Sigmoid colon (tissue), 4 donors: Measurements from ENCODE around the gene SLC22A3.

ENCODE experiments used
- EP300 ChIP-seq, 4 donors: sonication (generic); formaldehyde crosslinking; IDR thresholded peaks; one replicate each; pipeline ENCODE4 v1.6.1; 2017; ENCODE audit warnings: antibody characterized with exemption in 4 of 4
- POLR2A ChIP-seq, 2 donors: fragments of 450-650 bp; IDR thresholded peaks; one replicate each; pipeline ENCODE4 v1.6.1; 2016; ENCODE audit warnings: antibody characterized with exemption in 2 of 2, mild to moderate bottlenecking in 2 of 2, moderate library complexity in 2 of 2
- POLR2AphosphoS5 ChIP-seq, 4 donors: sonication (generic); formaldehyde crosslinking; IDR thresholded peaks; one replicate each; pipeline ENCODE4 v1.6.1; 2017; ENCODE audit warnings: antibody characterized with exemption in 4 of 4
- TF ChIP-seq, protein P1 (sequence below), 4 experiments: fragments of 450-650 bp in 3 of 4; fragments of 200-600 bp in 1 of 4; IDR thresholded peaks; one replicate each; pipeline ENCODE4 v1.5.1; 2016 to 2019; ENCODE audit warnings: antibody characterized with exemption in 4 of 4, mild to moderate bottlenecking in 3 of 4, moderate library complexity in 2 of 4

DNA sequence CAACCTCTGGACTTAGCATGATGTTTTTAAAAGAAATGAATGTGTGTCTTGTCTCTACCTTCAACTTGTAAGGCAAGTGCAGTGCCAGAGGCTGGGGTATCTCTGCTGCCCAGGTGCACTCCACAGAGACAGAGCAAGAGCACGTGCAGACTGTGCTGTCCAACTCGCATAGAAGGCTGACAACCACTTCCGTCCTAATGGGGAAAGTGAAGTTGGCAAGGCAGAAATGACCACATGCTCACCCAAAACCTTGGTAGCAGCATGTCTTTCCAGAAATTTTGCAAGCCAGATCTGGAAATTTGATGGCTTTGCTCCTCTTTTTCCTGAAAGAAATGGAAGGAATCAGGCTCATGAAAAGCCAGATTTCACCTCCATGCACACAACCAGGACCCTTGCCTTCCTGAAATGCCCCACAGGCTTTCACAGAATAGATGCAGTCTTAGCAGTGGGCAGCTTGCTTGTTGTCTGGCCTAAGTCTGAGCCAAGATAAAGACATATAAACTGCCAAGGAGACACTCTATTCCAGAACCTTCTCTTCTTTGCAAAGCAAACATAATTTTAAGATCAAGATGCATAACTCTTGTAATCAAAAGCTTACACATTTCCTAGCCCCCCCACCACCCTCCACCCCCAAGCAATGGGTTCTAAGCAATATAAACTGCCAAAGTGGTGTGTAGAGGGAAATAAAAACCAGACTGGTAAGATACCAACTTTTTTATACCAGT lies 26.8 kb downstream of the SLC22A3 start:
- TF ChIP-seq, protein P1, sequence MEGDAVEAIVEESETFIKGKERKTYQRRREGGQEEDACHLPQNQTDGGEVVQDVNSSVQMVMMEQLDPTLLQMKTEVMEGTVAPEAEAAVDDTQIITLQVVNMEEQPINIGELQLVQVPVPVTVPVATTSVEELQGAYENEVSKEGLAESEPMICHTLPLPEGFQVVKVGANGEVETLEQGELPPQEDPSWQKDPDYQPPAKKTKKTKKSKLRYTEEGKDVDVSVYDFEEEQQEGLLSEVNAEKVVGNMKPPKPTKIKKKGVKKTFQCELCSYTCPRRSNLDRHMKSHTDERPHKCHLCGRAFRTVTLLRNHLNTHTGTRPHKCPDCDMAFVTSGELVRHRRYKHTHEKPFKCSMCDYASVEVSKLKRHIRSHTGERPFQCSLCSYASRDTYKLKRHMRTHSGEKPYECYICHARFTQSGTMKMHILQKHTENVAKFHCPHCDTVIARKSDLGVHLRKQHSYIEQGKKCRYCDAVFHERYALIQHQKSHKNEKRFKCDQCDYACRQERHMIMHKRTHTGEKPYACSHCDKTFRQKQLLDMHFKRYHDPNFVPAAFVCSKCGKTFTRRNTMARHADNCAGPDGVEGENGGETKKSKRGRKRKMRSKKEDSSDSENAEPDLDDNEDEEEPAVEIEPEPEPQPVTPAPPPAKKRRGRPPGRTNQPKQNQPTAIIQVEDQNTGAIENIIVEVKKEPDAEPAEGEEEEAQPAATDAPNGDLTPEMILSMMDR (IDR thresholded peaks at IDR 0.05): no peak
- TF ChIP-seq POLR2AphosphoS5 (IDR thresholded peaks at IDR 0.05): no peak
- TF ChIP-seq POLR2A (IDR thresholded peaks at IDR 0.05): no peak
- TF ChIP-seq EP300 (IDR thresholded peaks at IDR 0.05): no peak
